ENCODE results near the gene FBXL15.

DNA sequence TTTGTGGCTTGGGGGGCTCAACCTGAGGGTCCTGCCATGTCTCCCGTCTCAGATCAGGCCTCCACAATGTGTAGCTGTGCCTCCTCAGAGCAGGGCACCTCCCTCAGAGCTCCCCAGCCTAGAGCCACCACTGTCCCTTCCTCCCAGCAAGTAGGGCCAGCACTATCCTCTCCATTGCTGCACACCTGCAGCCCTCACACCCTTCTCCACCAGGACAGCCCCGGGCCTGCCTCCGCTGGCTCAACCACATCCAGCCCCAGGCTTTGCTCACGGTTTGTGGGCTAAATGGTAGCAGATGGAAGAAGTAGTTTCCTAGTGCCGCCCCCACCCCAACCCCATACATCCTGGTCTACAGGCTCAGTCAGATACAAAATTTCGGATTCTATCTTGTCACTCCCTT lies 15.0 kb upstream of the FBXL15 start:
- TF ChIP-seq, protein P1, sequence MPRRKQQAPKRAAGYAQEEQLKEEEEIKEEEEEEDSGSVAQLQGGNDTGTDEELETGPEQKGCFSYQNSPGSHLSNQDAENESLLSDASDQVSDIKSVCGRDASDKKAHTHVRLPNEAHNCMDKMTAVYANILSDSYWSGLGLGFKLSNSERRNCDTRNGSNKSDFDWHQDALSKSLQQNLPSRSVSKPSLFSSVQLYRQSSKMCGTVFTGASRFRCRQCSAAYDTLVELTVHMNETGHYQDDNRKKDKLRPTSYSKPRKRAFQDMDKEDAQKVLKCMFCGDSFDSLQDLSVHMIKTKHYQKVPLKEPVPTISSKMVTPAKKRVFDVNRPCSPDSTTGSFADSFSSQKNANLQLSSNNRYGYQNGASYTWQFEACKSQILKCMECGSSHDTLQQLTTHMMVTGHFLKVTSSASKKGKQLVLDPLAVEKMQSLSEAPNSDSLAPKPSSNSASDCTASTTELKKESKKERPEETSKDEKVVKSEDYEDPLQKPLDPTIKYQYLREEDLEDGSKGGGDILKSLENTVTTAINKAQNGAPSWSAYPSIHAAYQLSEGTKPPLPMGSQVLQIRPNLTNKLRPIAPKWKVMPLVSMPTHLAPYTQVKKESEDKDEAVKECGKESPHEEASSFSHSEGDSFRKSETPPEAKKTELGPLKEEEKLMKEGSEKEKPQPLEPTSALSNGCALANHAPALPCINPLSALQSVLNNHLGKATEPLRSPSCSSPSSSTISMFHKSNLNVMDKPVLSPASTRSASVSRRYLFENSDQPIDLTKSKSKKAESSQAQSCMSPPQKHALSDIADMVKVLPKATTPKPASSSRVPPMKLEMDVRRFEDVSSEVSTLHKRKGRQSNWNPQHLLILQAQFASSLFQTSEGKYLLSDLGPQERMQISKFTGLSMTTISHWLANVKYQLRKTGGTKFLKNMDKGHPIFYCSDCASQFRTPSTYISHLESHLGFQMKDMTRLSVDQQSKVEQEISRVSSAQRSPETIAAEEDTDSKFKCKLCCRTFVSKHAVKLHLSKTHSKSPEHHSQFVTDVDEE (CRISPR knock-in tag; IDR thresholded peaks at IDR 0.05) = no peak
- TF ChIP-seq, protein P2, sequence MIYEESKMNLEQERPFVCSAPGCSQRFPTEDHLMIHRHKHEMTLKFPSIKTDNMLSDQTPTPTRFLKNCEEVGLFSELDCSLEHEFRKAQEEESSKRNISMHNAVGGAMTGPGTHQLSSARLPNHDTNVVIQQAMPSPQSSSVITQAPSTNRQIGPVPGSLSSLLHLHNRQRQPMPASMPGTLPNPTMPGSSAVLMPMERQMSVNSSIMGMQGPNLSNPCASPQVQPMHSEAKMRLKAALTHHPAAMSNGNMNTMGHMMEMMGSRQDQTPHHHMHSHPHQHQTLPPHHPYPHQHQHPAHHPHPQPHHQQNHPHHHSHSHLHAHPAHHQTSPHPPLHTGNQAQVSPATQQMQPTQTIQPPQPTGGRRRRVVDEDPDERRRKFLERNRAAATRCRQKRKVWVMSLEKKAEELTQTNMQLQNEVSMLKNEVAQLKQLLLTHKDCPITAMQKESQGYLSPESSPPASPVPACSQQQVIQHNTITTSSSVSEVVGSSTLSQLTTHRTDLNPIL (CRISPR knock-in tag; IDR thresholded peaks at IDR 0.05; ENCODE audit: low read depth) = no peak
- no peak for TF ChIP-seq OSR1 (CRISPR knock-in tag; IDR thresholded peaks at IDR 0.05)
- TF ChIP-seq GLIS3 (CRISPR knock-in tag; IDR thresholded peaks at IDR 0.05) = no peak
- TF ChIP-seq ARNTL (CRISPR knock-in tag; IDR thresholded peaks at IDR 0.05; ENCODE audit: borderline replicate concordance, low read depth) = no peak
- TF ChIP-seq BACH2 (CRISPR knock-in tag; IDR thresholded peaks at IDR 0.05; ENCODE audit: borderline replicate concordance) = no peak
- TF ChIP-seq ESRRG (CRISPR knock-in tag; IDR thresholded peaks at IDR 0.05) = no peak
- TF ChIP-seq, protein P3, sequence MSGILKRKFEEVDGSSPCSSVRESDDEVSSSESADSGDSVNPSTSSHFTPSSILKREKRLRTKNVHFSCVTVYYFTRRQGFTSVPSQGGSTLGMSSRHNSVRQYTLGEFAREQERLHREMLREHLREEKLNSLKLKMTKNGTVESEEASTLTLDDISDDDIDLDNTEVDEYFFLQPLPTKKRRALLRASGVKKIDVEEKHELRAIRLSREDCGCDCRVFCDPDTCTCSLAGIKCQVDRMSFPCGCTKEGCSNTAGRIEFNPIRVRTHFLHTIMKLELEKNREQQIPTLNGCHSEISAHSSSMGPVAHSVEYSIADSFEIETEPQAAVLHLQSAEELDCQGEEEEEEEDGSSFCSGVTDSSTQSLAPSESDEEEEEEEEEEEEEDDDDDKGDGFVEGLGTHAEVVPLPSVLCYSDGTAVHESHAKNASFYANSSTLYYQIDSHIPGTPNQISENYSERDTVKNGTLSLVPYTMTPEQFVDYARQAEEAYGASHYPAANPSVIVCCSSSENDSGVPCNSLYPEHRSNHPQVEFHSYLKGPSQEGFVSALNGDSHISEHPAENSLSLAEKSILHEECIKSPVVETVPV (CRISPR knock-in tag; IDR thresholded peaks at IDR 0.05) = no peak
- no peak for TF ChIP-seq ZC3H10 (CRISPR knock-in tag; IDR thresholded peaks at IDR 0.05)
- no peak for TF ChIP-seq ZNF8 (CRISPR knock-in tag; IDR thresholded peaks at IDR 0.05)
- TF ChIP-seq TCF4 (CRISPR knock-in tag; IDR thresholded peaks at IDR 0.05; ENCODE audit: borderline replicate concordance) = no peak
- no peak for TF ChIP-seq ZFP30 (CRISPR knock-in tag; IDR thresholded peaks at IDR 0.05)
- TF ChIP-seq, protein P4, sequence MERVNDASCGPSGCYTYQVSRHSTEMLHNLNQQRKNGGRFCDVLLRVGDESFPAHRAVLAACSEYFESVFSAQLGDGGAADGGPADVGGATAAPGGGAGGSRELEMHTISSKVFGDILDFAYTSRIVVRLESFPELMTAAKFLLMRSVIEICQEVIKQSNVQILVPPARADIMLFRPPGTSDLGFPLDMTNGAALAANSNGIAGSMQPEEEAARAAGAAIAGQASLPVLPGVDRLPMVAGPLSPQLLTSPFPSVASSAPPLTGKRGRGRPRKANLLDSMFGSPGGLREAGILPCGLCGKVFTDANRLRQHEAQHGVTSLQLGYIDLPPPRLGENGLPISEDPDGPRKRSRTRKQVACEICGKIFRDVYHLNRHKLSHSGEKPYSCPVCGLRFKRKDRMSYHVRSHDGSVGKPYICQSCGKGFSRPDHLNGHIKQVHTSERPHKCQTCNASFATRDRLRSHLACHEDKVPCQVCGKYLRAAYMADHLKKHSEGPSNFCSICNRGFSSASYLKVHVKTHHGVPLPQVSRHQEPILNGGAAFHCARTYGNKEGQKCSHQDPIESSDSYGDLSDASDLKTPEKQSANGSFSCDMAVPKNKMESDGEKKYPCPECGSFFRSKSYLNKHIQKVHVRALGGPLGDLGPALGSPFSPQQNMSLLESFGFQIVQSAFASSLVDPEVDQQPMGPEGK (CRISPR knock-in tag; IDR thresholded peaks at IDR 0.05; ENCODE audit: borderline replicate concordance) = no peak
- TF ChIP-seq RARB (CRISPR knock-in tag; IDR thresholded peaks at IDR 0.05) = no peak

Measured in SK-N-SH treated with all-trans-retinoic acid at 6 μM for 48 hours (cell line).